ENCODE data around the gene GRID2IP. TPM values are rescaled to one million over a fixed set of nuclear protein-coding genes. Genes with fewer than 3 reads are reported as not detected.
"Not testable (repeated sequence)": the region's sequence is repeated elsewhere in the genome, so short reads cannot be mapped to it uniquely, and the experiment has no call there.

The GRID2IP gene
- total RNA-seq, 1 experiment from 2014 or later, result 3.0 TPM

DNA sequence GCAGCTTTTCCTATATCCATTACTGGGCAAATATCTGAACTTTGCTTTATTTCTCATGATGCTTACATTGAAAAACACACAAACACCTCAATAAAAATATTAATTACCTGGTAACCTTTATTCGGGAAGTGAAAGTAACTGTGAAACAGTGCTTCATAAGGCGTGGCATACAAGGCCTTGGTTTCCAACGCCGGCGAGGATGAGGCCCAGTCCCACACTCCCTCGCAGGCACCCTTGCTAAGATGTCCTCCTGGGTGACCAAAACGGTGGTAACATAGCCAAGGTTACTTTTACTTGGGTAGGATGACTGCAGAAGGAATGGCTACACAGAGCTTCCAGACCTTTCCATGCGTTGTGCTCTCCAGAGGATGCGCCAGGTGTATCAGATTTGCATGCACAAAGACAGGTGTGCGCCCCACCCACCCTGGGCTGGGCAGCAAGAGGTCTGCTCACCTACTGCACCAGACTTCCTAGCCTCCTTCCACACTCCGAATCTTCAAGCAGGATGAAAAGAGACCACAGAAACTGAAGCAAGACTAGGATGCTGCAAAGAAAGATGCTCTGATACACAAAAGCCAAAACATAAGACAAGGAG, 90.2 kb downstream of the GRID2IP start:
- TF ChIP-seq MXD4 (CRISPR knock-in tag; IDR thresholded peaks at IDR 0.05; ENCODE audit: borderline replicate concordance) (no peak), FOXJ3 (CRISPR knock-in tag; IDR thresholded peaks at IDR 0.05; ENCODE audit: borderline replicate concordance) (no peak), CREM (CRISPR knock-in tag; IDR thresholded peaks at IDR 0.05) (no peak), RELA (CRISPR knock-in tag; IDR thresholded peaks at IDR 0.05; ENCODE audit: borderline replicate concordance) (no peak), SOX15 (CRISPR knock-in tag; IDR thresholded peaks at IDR 0.05) (no peak), TP53 (CRISPR knock-in tag; IDR thresholded peaks at IDR 0.05) (no peak), EMX1 (CRISPR knock-in tag; IDR thresholded peaks at IDR 0.05) (no peak)
- TF ChIP-seq, protein P1, sequence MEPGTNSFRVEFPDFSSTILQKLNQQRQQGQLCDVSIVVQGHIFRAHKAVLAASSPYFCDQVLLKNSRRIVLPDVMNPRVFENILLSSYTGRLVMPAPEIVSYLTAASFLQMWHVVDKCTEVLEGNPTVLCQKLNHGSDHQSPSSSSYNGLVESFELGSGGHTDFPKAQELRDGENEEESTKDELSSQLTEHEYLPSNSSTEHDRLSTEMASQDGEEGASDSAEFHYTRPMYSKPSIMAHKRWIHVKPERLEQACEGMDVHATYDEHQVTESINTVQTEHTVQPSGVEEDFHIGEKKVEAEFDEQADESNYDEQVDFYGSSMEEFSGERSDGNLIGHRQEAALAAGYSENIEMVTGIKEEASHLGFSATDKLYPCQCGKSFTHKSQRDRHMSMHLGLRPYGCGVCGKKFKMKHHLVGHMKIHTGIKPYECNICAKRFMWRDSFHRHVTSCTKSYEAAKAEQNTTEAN (CRISPR knock-in tag; IDR thresholded peaks at IDR 0.05), result no peak
- TF ChIP-seq, protein P2, sequence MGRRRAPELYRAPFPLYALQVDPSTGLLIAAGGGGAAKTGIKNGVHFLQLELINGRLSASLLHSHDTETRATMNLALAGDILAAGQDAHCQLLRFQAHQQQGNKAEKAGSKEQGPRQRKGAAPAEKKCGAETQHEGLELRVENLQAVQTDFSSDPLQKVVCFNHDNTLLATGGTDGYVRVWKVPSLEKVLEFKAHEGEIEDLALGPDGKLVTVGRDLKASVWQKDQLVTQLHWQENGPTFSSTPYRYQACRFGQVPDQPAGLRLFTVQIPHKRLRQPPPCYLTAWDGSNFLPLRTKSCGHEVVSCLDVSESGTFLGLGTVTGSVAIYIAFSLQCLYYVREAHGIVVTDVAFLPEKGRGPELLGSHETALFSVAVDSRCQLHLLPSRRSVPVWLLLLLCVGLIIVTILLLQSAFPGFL (CRISPR knock-in tag; IDR thresholded peaks at IDR 0.05; ENCODE audit: borderline replicate concordance), result no peak
- TF ChIP-seq, protein P3, sequence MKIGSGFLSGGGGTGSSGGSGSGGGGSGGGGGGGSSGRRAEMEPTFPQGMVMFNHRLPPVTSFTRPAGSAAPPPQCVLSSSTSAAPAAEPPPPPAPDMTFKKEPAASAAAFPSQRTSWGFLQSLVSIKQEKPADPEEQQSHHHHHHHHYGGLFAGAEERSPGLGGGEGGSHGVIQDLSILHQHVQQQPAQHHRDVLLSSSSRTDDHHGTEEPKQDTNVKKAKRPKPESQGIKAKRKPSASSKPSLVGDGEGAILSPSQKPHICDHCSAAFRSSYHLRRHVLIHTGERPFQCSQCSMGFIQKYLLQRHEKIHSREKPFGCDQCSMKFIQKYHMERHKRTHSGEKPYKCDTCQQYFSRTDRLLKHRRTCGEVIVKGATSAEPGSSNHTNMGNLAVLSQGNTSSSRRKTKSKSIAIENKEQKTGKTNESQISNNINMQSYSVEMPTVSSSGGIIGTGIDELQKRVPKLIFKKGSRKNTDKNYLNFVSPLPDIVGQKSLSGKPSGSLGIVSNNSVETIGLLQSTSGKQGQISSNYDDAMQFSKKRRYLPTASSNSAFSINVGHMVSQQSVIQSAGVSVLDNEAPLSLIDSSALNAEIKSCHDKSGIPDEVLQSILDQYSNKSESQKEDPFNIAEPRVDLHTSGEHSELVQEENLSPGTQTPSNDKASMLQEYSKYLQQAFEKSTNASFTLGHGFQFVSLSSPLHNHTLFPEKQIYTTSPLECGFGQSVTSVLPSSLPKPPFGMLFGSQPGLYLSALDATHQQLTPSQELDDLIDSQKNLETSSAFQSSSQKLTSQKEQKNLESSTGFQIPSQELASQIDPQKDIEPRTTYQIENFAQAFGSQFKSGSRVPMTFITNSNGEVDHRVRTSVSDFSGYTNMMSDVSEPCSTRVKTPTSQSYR (CRISPR knock-in tag; IDR thresholded peaks at IDR 0.05), result no peak
- TF ChIP-seq, protein P4, sequence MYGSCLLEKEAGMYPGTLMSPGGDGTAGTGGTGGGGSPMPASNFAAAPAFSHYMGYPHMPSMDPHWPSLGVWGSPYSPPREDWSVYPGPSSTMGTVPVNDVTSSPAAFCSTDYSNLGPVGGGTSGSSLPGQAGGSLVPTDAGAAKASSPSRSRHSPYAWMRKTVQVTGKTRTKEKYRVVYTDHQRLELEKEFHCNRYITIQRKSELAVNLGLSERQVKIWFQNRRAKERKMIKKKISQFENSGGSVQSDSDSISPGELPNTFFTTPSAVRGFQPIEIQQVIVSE (CRISPR knock-in tag; IDR thresholded peaks at IDR 0.05; ENCODE audit: borderline replicate concordance), result no peak
- Mint-ChIP-seq H3K27ac (no peak overlapping the region), H3K36me3 (peaks cover 35% of the 10 kb centered on the region), H3K4me3 (no peak overlapping the region), H3K9me3 (peaks cover 8% of the 10 kb centered on the region), H3K4me1 (no peaks in the 10 kb centered on the region), H3K27me3 (ENCODE audit: low read depth) (no peaks in the 10 kb centered on the region)
- CTCF ChIA-PET, result no interaction called here
- no peak for ATAC-seq
- no peak for DNase-seq (ENCODE audit: low spot score)
- POLR2A ChIA-PET, result interaction anchor here (0.6 kb wide), 1 partner anchor 12 kb away, joined by 3 read pairs; no protein-coding TSS in a partner anchor

DNA sequence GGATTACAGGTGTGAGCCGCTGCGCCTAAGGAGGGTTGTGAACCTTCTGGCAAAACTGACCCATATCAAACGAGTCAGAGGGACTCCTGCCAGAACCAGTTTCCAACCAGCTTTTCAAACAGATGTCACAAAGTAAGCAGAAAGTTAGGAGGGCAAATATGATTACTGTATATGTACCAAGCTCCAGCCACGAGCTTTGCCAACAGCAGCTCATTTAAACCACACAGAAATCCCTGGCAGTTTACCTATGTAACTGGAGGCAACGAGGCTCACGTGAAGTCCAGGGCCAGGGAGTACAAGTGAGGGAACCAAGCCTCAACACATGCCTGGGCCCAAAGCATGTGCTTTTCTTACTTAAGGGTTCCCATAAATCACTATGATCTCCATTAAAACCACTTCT, 91.0 kb downstream of the GRID2IP start:
- POLR2A ChIA-PET, result interaction anchor here (0.6 to 1.0 kb wide), 2 partner anchors 12 kb away, joined by 3 read pairs; partner anchors contain the start of gene DAGLB
- H3K4me3 Mint-ChIP-seq, result no peak overlapping the region
- TF ChIP-seq, protein P5, sequence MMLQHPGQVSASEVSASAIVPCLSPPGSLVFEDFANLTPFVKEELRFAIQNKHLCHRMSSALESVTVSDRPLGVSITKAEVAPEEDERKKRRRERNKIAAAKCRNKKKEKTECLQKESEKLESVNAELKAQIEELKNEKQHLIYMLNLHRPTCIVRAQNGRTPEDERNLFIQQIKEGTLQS (CRISPR knock-in tag; conservative IDR thresholded peaks at IDR 0.05), result no peak
- TF ChIP-seq RORB (CRISPR knock-in tag; IDR thresholded peaks at IDR 0.05), result 0 out of 2 replicates have a peak, but pooled peaks have one; percentile 32
- no peaks in the 10 kb centered on the region for H3K27me3 Mint-ChIP-seq (ENCODE audit: low read depth)
- H3K4me1 Mint-ChIP-seq, result no peaks in the 10 kb centered on the region
- H3K9me3 Mint-ChIP-seq, result peaks cover under 1% of the 10 kb centered on the region
- ATAC-seq, result no peak
- H3K27ac Mint-ChIP-seq, result no peak overlapping the region
- CTCF ChIA-PET, result no interaction called here
- DNase-seq (ENCODE audit: low spot score), result no peak
- peaks cover 27% of the 10 kb centered on the region for H3K36me3 Mint-ChIP-seq

DNA sequence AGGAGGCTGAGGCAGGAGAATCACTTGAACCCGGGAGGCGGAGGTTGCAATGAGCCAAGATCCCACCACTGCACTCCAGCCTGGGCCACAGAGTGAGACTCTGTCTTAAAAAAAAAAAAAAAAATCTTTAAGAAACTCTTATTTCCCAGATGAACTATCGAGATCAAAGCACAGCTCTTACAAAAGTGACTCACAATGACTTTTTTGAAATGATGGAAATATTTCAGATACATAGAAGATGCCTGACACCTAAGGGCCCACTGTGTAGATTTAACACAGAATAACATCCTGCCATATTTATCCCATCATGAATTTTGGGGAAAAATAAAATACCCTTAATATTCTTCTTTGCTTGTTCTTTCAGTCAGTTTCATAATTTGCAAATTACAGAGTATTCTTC, 92.6 kb downstream of the GRID2IP start:
- H3K4me1 Mint-ChIP-seq; POLR2A ChIA-PET; H3K9me3 Mint-ChIP-seq; H3K27ac Mint-ChIP-seq; CTCF ChIA-PET; H3K27me3 Mint-ChIP-seq (ENCODE audit: low read depth); DNase-seq (ENCODE audit: low spot score); H3K4me3 Mint-ChIP-seq; ATAC-seq: not testable (repeated sequence)
- H3K36me3 Mint-ChIP-seq, result peaks cover 18% of the 10 kb centered on the region

All from WTC11 (cell line).